Measurements from ENCODE around the gene MT1H. TPM values are rescaled to one million over a fixed set of nuclear protein-coding genes. Genes with fewer than 3 reads are reported as not detected.

MT1H gene
- total and polyA plus RNA-seq, 9 of the 15 experiments (the other 6 are each of a cell fraction or from before 2014, with no cell fraction given), result 0.13 to 0.37 TPM; not detected in 7

GRCh38 chr16:56701534-56701933 lies 31.9 kb downstream of the MT1H start (continued):
- no peak for TF ChIP-seq ZNF280A (IDR thresholded peaks at IDR 0.05; ENCODE audit: low read depth, partially characterized antibody)
- no peak for TF ChIP-seq PHF21A (IDR thresholded peaks at IDR 0.05; ENCODE audit: borderline replicate concordance, low read depth)
- TF ChIP-seq ATF3 (IDR thresholded peaks at IDR 0.05), result no peak
- TF ChIP-seq ATF3 (CRISPR knock-in tag; conservative IDR thresholded peaks at IDR 0.05), result no peak
- TF ChIP-seq MCM2 (IDR thresholded peaks at IDR 0.05; ENCODE audit: low read depth), result no peak
- TF ChIP-seq SMARCA4 (IDR thresholded peaks at IDR 0.05), result no peak
- TF ChIP-seq XRCC4 (IDR thresholded peaks at IDR 0.05; ENCODE audit: extremely low read depth, insufficient read depth, insufficient read length), result no peak
- no peak for TF ChIP-seq PURB (CRISPR knock-in tag; IDR thresholded peaks at IDR 0.05; ENCODE audit: low read depth)
- no peak for TF ChIP-seq TCFL5 (CRISPR knock-in tag; conservative IDR thresholded peaks at IDR 0.05)

- Histone ChIP-seq H4K20me1 (replicated peaks; ENCODE audit: control insufficient read depth, insufficient read depth, low read length) (no peaks in the 10 kb centered on the region), H3K9ac (ENCODE audit: insufficient read depth in 1 of 2, low read depth in 2 of 2, low read length in 2 of 2) (no peak overlapping the region), H3K36me3 (ENCODE audit: control insufficient read depth, insufficient read depth, low read length) (no peaks in the 10 kb centered on the region), H3K4me1 (replicated peaks in 1 of 2; ENCODE audit: control insufficient read depth in 2 of 2, insufficient read depth in 2 of 2, low read length in 2 of 2) (no peaks in the 10 kb centered on the region), H3K27me3 (ENCODE audit: control insufficient read depth in 2 of 2, insufficient read depth in 2 of 2, low read length in 2 of 2) (peaks cover 3 to 17% of the 10 kb centered on the region in 2 experiments; a peak in 4 of 5 replicates), H3K4me3 (no peak overlapping the region), H3K9me3 (replicated peaks; ENCODE audit: control insufficient read depth, insufficient read depth, low read depth, low read length) (no peaks in the 10 kb centered on the region), H2AFZ (ENCODE audit: low read depth, low read length) (peak overlapping the region; percentile 21; the same call in 1 of the 2 replicates), H3K4me2 (ENCODE audit: insufficient read depth, low read length) (no peak overlapping the region), H3K79me2 (ENCODE audit: control insufficient read depth, insufficient read depth, low read length) (no peaks in the 10 kb centered on the region), H3K27ac (ENCODE audit: extremely low read depth, low read depth, low read length) (no peak overlapping the region), H3K9me1 (ENCODE audit: control insufficient read depth, insufficient read depth, low read length) (no peaks in the 10 kb centered on the region)
- ChIA-PET CTCF (ENCODE audit: low intra/inter-chr PET ratio) (interaction anchor here (0.6 to 2.2 kb wide), 8 partner anchors 29 to 385 kb away, joined by 3 to 26 read pairs (median 4); no protein-coding TSS in a partner anchor), POLR2A (no interaction called here)
- 15% methylated on average over 5 of the region's 5 CpGs for WGBS (ENCODE audit: insufficient coverage, low coverage, missing lambda C conversion rate)
- in situ Hi-C loops (cut with MboI) (loop anchor here (5.0 kb wide), 1 partner anchor 126 kb away; no protein-coding TSS in a partner anchor), intact Hi-C loops (cut with micrococcal nuclease) (loop anchor here (1.0 kb wide), 5 partner anchors 29 to 371 kb away; partner anchors contain the start of gene MT2A)
- FAIRE-seq (no peak), DNase-seq (ENCODE audit: extremely low read depth in 1 of 4, low spot score in 3 of 4) (no peak), ATAC-seq (no peak)
- TF ChIP-seq RFX1 (IDR thresholded peaks at IDR 0.05) (peak; percentile 42; the same call in 1 of the 2 replicates), ZNF76 (CRISPR knock-in tag; IDR thresholded peaks at IDR 0.05; ENCODE audit: borderline replicate concordance) (no peak)
- BruUV-seq (replicated peaks), result no TSS peak
These were observed 33.2 kb downstream of the MT1H start for GRCh38 chr16:56702836-56703235.

All from K562 (cell line).